IPS DF 6.9 (cell line): Measurements from ENCODE around the gene MATN3.
A peak's percentile ranks its signal among the peaks of the same experiment; 100 is the strongest.

Experiments used
- DNase-seq: peaks from one replicate; pipeline ENCODE4 v3.0.0-alpha.2; 2013; ENCODE audit warnings: low read depth, low spot score
- H3K27ac ChIP-seq: one replicate; pipeline ENCODE4 v1.5.1; 2013; ENCODE audit warnings: low read length, control low read depth
- H3K27me3 ChIP-seq: 2 replicates; pipeline ENCODE4 v1.6.1; 2013; ENCODE audit warnings: mild to moderate bottlenecking, low read length; ENCODE audit not compliant: control insufficient read depth, insufficient read depth
- H3K36me3 ChIP-seq: 2 replicates; pipeline ENCODE4 v1.6.1; 2013; ENCODE audit warnings: low read length; ENCODE audit not compliant: control insufficient read depth, insufficient read depth
- H3K4me1 ChIP-seq: 2 replicates; pipeline ENCODE4 v1.6.1; 2013; ENCODE audit warnings: low read length; ENCODE audit not compliant: control insufficient read depth, insufficient read depth
- H3K4me3 ChIP-seq: 2 replicates; pipeline ENCODE4 v1.5.1; 2013; ENCODE audit warnings: mild to moderate bottlenecking, low read length
- H3K9me3 ChIP-seq: 2 replicates; pipeline ENCODE4 v1.6.1; 2013; ENCODE audit warnings: low read length, inconsistent platforms; ENCODE audit not compliant: control insufficient read depth, insufficient read depth
- WGBS: extraction: QIAGEN DNeasy Blood & Tissue Kit; methylation state at CpG from one replicate; pipeline ENCODE4 v1.1.7; 2013; ENCODE audit warnings: mixed read lengths, missing lambda C conversion rate; ENCODE audit not compliant: insufficient read length, insufficient coverage; 5-methylcytosine and 5-hydroxymethylcytosine counted together

The MATN3 gene

GRCh38 chr2:20005067-20005627, 7.3 kb downstream of the MATN3 start:
- no peak overlapping the region for H3K27ac ChIP-seq
- no peak for DNase-seq
- no peak overlapping the region for H3K4me3 ChIP-seq
- no peaks in the 10 kb centered on the region for H3K27me3 ChIP-seq
- no peaks in the 10 kb centered on the region for H3K4me1 ChIP-seq
- no peaks in the 10 kb centered on the region for H3K9me3 ChIP-seq
- WGBS: no CpG with 5 or more reads among the region's 10 CpGs
- no peaks in the 10 kb centered on the region for H3K36me3 ChIP-seq

GRCh38 chr2:20001361-20001863, 11.1 kb downstream of the MATN3 start:
- no peak for DNase-seq
- no peaks in the 10 kb centered on the region for H3K36me3 ChIP-seq
- no peaks in the 10 kb centered on the region for H3K4me1 ChIP-seq
- WGBS: no CpG with 5 or more reads among the region's 2 CpGs
- H3K9me3 ChIP-seq: no peaks in the 10 kb centered on the region
- H3K27me3 ChIP-seq: no peaks in the 10 kb centered on the region
- no peak overlapping the region for H3K4me3 ChIP-seq
- H3K27ac ChIP-seq: no peak overlapping the region

DNA sequence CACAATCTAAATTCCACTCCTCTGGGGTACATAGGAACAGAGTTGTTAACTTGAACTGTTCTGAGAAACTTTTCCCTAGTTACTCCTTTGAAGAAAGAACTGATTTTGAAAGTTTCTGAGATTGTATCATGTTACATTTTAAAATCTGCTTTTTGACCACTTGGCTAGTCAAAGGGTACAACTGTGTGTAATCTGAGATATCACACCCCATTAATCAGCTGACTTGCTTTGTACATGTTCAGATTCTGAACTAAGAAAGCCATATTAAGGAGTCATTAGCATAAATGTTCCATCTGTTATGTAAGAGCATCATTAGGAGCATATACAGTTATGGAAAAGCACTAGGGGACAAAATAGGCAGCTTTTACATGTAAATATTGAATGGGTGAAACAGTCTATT, 18.7 kb downstream of the MATN3 start:
- no peak for DNase-seq
- Histone ChIP-seq H3K27me3 (no peaks in the 10 kb centered on the region), H3K27ac (no peak overlapping the region), H3K9me3 (no peaks in the 10 kb centered on the region), H3K4me1 (no peaks in the 10 kb centered on the region), H3K4me3 (no peak overlapping the region), H3K36me3 (no peaks in the 10 kb centered on the region)

- H3K27me3 ChIP-seq: no peaks in the 10 kb centered on the region
- H3K4me3 ChIP-seq: no peak overlapping the region
- no CpG with 5 or more reads among the region's 1 CpG for WGBS
- DNase-seq: no peak
- no peaks in the 10 kb centered on the region for H3K36me3 ChIP-seq
- no peaks in the 10 kb centered on the region for H3K4me1 ChIP-seq
- H3K9me3 ChIP-seq: no peaks in the 10 kb centered on the region
- no peak overlapping the region for H3K27ac ChIP-seq
Observed at GRCh38 chr2:19991895-19992294, 20.6 kb downstream of the MATN3 start.

DNA sequence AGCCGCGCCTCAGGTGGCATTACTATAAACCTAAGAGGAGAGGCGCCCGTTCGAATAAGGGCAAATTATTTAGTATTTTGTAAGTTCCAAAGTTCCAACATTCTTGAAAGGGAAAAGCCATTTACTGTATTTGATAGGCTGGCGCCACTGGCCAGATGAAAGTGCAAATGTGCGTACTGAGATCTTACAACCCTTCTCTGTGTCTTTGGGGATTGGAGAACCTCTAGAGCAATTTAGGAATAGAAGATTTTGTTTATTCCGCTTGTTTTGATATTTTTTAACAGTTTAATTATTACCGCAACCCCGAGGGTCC, 22.1 kb downstream of the MATN3 start:
- Histone ChIP-seq H3K4me3 (peak overlapping the region; percentile 65; the same call in 1 of the 2 replicates), H3K27ac (no peak overlapping the region), H3K9me3 (no peaks in the 10 kb centered on the region), H3K36me3 (no peaks in the 10 kb centered on the region), H3K4me1 (no peaks in the 10 kb centered on the region), H3K27me3 (no peaks in the 10 kb centered on the region)
- no peak for DNase-seq
- no CpG with 5 or more reads among the region's 10 CpGs for WGBS

DNA sequence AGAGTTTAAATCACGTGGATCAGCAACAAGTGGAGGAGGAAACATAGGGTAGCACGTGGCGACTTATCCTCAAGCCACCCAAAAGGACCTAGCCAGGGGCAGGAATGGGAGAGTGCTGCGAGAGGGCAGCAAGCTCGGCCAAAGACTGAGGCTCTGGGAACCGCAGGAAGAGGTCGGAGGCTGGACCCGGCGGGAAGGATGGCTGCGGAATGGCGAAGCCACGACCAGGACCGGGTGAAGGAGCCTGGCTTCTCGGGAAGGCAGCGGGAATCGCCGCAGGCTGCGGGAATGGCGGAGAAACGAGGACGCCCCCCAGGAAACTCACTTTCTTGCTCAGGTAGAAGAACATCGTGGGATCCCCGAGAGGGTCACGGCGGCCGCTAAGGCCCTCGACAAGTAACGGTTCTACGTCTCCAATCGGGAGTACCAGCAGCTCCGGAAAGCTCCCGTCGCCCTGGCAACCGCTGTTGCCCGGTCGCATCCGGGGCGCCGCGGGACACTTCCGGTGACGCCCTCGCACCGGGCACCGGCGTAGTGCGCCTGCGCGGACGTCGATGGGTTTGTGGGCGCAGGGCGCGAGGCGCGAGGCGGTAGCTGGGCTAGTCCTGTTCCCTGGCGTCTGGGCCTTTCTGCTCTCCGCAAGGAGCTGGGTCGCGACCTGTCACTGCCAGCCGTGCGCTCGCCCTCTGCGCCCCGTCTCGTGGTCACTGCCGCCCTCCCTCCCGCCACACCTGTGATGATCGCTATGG, 22.6 kb downstream of the MATN3 start, which contains the start of gene WDR35:
TSS of gene WDR35 (minus strand) at position 439 of the 749 bp plus-strand sequence. CDS start at position 349, 90 bp downstream.
- Histone ChIP-seq H3K36me3 (no peaks in the 10 kb centered on the region), H3K27ac (no peak within 1 kb of the TSS), H3K27me3 (no peaks in the 10 kb centered on the region), H3K4me3 (peak within 1 kb of the TSS; percentile 65; the same call in 1 of the 2 replicates), H3K9me3 (no peaks in the 10 kb centered on the region), H3K4me1 (no peaks in the 10 kb centered on the region)
- peak; percentile 91 for DNase-seq
- no CpG with 5 or more reads among the region's 70 CpGs for WGBS

DNA sequence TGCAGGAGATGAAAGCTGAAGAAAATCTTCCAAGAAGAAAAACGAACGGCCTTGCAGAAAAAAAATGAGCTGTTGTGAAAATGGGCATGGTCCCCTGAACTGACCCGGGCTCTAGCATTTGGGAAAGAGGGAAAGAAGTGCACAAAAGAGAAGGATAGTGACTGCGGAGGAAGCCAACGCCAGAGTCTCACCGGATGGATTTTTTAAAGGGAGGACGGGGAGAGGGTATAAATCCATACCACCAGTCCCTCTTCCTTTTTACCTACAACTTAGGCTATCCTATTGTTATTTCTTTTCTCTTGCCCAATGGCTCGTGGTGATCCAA, 23.2 kb downstream of the MATN3 start:
- Histone ChIP-seq H3K36me3 (no peaks in the 10 kb centered on the region), H3K4me1 (no peaks in the 10 kb centered on the region), H3K27ac (no peak overlapping the region), H3K4me3 (peak overlapping the region; percentile 65; the same call in 1 of the 2 replicates), H3K9me3 (no peaks in the 10 kb centered on the region), H3K27me3 (no peaks in the 10 kb centered on the region)
- no peak for DNase-seq
- WGBS: no CpG with 5 or more reads among the region's 8 CpGs

DNA sequence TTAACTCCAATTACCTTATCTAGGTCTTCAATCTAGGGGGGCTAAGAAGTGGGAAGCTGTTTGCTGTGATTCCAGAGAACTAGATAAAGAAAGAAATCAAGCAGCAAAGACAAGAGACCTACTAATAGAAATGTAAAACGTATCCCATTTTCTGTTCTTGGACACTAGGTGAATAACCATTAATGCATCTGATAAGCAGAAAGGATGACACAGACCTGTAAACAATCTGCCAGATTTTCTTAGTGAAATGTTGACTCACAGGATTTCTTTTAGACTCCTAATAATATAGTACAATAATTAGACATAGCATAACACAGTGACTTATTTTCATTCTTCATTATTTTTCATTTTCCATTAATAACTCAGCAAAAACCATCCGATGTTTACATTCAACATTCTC, 23.9 kb downstream of the MATN3 start:
- Histone ChIP-seq H3K36me3 (no peaks in the 10 kb centered on the region), H3K4me1 (no peaks in the 10 kb centered on the region), H3K9me3 (no peaks in the 10 kb centered on the region), H3K27me3 (no peaks in the 10 kb centered on the region), H3K27ac (no peak overlapping the region), H3K4me3 (no peak overlapping the region)
- no peak for DNase-seq
- WGBS: 100% methylated on average over 1 of the region's 2 CpGs

GRCh38 chr2:19987936-19988335, 24.5 kb downstream of the MATN3 start:
- H3K27ac ChIP-seq: no peak overlapping the region
- no peaks in the 10 kb centered on the region for H3K9me3 ChIP-seq
- H3K27me3 ChIP-seq: no peaks in the 10 kb centered on the region
- no CpG with 5 or more reads among the region's 5 CpGs for WGBS
- H3K4me3 ChIP-seq: no peak overlapping the region
- no peaks in the 10 kb centered on the region for H3K36me3 ChIP-seq
- H3K4me1 ChIP-seq: no peaks in the 10 kb centered on the region
- DNase-seq: no peak

- Histone ChIP-seq H3K27me3 (no peaks in the 10 kb centered on the region), H3K9me3 (no peaks in the 10 kb centered on the region), H3K4me1 (no peaks in the 10 kb centered on the region), H3K4me3 (no peak overlapping the region), H3K27ac (no peak overlapping the region), H3K36me3 (peaks cover 3% of the 10 kb centered on the region; the same call in 1 of the 2 replicates)
- no CpG with 5 or more reads among the region's 1 CpG for WGBS
- no peak for DNase-seq
Observed at GRCh38 chr2:19982268-19982667, 30.2 kb downstream of the MATN3 start.

- Histone ChIP-seq H3K27ac (no peak overlapping the region), H3K27me3 (no peaks in the 10 kb centered on the region), H3K4me3 (no peak overlapping the region), H3K9me3 (no peaks in the 10 kb centered on the region), H3K36me3 (peaks cover 3% of the 10 kb centered on the region; the same call in 1 of the 2 replicates), H3K4me1 (no peaks in the 10 kb centered on the region)
- DNase-seq: no peak
- WGBS: no CpG with 5 or more reads among the region's 1 CpG
Observed at GRCh38 chr2:19979932-19980331, 32.5 kb downstream of the MATN3 start.
